ENCODE measurements around the gene FAM111B.

FAM111B gene

DNA sequence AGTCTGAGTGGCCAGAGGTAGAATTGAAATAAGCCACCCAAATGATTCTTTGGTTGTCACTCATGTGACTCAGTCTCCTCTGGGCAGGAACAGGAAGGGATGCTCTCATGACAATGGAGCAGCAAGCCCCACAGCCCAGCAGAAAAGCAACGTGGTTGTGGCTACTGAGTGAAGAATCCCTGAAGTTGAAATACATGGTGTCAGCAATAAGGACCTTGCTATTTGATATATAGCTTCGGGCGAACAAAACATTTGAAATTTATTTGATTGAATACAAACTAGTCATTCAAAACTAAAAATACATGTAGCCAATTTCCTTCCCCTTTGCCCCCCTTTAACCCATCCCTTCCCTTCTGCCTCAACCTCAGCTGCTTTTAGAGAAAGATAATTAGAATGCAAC lies 50.4 kb downstream of the FAM111B start:
- no peak for DNase-seq (ENCODE audit: low read depth, low spot score)

DNA sequence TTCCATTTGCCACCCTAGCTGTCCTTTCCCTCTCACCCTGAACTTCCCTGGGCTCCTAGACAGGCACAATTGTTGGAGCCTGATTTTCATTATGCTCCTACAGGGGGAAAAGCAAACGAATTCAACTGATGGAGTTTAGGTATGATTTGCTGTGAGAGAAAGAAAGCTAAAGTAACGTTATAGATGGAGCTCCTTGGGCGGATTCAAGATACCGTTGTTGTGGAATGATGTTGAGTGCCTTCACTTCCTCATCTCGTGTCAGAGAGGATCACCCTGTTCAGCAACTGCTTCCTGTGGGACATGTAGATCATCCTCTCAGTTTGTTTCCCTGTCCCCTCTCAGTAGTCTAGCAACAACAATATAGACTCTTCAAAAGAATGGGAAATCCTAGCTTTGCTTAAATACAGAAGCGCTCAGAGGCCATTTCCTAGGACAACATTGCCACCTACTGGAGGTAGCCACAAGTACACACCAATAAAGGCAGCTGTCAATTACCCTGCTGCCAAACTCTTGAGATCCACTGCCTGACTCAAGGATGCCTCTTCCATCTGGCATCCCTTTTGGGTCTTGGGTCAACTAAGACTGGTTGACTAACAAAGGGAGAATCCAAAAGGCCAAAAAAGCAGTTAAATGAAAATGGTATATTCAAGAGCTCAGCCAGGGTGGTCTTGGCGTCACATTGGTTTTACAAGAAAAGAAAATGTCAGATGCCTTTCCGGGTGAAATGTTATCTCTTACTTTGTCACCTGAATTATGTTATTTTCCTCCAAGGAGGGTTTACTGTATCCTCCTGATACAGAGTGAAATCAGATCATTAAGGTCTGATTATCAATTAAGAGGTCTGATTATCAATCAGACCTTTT lies 51.4 kb downstream of the FAM111B start:
- DNase-seq (ENCODE audit: low read depth, low spot score), result peak; percentile 34

DNA sequence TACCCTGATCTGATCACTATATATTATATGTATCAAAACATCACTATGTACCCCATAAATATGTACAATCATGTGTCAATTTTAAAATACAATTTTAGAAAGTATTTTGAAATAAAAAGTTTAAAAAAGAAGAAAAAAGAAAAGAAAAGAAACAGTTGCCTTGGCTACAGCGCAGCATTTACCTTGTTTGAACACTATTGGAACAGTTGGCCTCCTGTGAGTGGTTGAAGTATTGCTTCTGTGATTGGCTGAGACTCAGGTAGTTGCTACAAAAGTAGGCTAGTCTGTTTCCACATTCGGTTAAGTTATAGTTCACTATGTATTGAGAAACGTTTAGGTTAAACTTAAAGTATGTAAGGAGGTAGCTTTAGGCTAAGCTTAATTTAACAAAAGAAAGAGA lies 57.0 kb downstream of the FAM111B start:
- no peak for DNase-seq (ENCODE audit: low read depth, low spot score)

DNA sequence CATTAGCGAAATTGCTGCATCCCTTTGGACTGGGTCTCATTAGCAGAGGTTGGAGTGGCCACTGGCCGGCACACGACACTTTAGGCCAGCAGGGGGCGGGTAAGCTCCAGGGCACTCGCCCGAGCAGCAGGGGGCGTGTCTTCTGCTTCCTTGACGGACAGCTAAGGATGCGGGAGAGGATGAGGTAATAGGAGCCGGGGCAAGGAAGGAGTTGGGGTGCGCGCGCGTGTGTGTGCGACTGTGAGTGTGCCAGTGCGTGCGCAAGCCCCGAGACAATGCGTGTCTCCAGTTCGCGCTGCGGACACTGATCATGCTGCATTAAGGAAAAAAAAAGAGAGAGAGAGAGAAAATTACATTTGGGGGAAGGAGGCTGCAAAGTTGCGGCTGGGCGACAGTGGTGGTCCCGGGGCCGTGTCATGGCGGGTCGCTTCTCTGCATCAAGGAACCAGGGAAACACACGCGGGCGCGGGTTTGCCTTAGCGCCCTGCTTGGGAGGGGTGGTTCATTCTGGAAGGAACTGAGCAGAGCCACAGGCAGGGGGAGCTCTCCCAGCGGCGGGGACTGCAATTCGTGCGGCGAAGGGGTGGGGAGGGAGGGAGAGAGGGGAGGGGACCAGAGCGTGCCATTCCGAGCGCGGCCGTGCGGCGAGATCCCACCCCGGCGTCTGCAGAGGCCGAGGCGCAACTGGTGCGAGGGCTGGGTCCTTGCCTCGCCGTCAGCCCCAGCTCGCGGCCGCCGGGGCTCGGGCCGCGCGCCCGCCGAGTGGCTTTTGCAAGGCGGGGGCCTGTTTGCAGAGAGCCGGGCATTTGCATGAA lies 64.7 kb downstream of the FAM111B start, which contains the start of gene DTX4:
Gene DTX4, plus strand, starts transcription at position 625 of the 815 bp plus-strand sequence. CDS start 464 bp downstream, outside the sequence.
- DNase-seq (ENCODE audit: low read depth, low spot score), result peak; percentile 60

DNA sequence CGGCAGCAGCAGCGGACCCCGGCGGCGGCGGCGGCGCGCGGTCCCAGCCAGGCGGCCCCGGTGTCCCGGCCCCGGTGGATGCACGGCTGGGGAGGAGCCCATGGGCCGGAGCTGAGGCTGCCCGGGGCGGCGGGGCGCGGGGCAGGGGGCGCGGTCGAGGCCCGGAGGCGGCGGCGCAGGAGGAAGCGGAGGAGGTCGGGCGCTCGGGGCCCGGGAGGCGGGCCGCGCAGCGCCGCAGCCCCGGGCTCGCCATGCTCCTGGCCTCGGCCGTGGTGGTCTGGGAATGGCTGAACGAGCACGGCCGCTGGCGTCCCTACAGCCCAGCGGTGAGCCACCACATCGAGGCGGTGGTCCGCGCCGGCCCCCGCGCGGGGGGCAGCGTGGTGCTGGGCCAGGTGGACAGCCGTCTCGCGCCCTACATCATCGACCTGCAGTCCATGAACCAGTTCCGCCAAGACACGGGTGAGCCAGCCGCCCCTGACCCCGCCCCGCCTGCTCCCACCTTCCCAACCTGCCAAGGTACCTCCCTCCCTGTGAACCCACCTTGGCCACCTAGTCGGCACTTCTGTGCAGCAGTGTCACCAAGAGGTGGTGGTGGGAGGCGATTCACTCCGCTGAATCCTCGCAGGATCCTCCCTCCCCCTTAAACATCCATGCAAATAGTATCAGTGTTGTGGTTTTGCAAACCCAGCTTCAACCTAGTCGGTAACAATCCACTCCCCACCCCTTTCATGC lies 65.5 kb downstream of the FAM111B start:
- no peak for DNase-seq (ENCODE audit: low read depth, low spot score)

DNA sequence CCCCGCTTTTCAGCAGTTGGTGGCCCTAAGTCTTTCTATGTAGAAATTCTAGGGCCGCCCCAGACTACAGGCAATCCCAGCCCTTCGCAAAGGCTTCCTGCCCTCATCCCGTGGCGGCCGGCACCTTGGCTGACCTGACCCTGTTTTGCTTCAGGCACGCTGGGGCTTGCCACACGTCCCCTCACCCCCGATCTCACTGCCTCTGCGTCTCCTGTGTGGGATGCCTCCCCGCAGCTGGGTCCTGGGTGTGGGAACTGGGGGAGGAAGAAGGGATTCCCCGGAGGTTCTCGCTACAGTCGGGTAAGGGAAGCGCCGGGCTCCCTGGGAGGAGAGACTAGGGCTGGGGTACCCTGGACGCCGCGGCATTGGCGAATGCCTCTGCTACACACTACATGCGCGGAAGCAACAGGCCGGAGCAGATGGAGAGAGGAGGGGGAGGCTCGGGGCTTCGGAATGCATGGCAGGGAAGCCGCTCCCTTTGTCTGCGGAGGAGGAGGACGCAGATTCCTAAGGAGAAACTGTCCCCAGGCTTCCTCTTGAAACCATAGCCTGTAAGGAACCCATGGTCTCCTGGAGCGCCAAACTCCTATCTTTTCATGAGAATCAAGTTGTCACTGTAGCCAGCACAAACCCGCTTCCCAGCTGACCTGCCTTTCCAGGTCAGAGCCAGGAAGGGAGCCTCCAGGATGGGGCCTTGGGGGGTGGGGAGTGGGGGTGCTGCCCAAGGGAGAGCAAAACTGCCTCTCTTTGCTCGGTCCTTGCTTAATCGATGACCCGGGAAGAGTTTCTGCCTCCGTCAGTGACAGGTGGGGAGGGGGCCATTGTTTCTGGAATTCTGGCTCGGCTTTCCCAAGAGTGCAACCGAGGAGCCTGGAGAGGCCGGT lies 66.3 kb downstream of the FAM111B start:
- no peak for DNase-seq (ENCODE audit: low read depth, low spot score)

DNA sequence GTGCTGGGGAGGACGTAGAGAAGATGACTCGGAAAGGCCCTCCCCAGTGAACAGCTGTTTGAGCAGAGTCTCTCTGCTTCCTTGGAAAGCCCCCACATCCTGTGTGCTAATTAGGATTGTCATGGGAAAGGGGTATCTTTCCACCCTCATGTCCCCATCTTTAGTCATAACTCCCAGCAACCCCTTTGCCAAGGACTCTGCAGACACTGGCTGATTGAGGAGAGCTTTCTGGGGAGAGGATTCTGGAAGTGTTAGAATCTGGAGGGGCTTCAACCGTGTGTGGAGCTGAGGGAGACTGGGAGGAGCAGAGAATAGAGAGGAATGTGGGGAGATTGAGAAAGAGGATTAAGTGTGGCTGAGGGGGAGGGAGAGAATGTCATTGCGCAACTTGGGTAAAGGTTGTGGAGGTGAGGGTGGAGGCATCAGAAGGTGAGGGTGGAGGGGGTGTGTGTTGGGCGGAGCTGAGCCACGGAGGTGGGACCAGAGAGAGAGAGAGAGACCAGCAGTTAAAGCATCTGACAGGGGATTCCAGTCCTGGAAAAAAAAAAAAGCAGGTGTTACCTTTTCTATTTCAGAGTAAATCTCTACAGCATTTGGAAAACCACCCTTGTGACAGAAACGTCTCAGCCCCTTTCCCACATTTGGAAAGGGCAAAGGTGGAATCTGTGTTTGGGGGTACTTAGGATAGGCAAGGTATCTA lies 67.1 kb downstream of the FAM111B start:
- DNase-seq (ENCODE audit: low read depth, low spot score), result no peak

DNA sequence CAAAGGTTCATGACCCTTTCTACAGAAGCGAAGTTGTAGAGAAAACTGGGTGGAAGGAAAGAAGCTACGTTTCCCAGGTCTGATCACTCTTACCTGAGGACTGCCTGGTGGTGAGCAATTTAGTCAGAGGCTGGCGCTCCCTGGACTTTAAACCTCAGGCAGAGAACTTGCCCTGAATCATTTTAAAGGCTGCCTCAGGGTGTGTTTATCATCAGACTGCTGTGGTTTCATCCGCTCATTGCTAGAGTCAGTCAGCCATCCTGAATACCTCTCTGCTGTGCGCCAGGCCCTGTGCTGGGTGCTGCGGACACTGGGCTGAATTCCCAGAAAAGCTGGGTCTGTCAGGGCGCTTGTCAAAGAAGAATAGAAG lies 67.6 kb downstream of the FAM111B start:
- no peak for DNase-seq (ENCODE audit: low read depth, low spot score)

DNA sequence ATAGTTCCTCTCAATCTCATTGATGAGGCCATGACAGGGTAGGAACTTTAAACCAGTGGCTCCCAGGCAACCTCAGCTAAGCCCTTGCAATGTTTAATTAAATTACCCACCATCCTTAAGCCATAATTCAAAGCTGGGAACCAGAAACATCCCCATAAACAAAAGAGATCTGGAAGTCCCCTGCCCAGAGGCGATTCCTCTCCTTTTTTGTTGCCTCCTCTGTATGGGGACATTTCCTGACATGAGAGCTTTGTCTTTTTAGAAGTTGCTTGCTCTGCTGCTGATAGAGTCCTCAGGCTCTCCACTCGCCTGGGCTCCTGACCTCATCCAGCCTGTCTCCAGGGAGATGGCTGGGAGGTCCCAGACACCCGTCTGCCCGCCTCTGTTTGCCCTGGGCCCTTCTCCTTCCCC lies 68.1 kb downstream of the FAM111B start:
- no peak for DNase-seq (ENCODE audit: low read depth, low spot score)

DNA sequence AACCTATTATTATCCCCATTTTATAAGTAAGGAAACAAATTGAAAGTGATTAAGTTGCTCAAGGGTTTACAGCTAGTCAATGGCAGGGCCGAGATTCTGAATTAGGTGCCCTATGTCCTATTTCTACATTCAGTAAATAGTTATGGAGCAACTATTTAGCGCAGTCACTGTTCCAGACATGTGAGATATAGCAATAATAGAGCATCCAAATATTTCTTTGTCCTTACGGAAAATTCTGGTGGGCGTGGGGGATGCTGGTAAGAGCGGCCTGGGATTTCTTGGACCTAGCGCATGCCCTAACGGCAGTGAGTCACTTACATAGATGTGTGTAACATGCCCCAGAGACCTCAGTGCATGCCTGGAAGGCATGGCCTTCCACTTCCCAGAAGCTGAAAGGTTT lies 69.3 kb downstream of the FAM111B start:
- no peak for DNase-seq (ENCODE audit: low read depth, low spot score)

Data from brain pericyte (primary cell).